EH (cell line): ENCODE measurements around the gene NT5DC4.
A peak's percentile ranks its signal among the peaks of the same experiment; 100 is the strongest.

Source experiments
- DNase-seq: peaks from one replicate; pipeline ENCODE4 v3.0.0-alpha.2; 2015; ENCODE audit warnings: low read depth

NT5DC4 gene

GRCh38 chr2:112755444-112755843 lies 34.6 kb downstream of the NT5DC4 start:
- DNase-seq, result no peak

DNA sequence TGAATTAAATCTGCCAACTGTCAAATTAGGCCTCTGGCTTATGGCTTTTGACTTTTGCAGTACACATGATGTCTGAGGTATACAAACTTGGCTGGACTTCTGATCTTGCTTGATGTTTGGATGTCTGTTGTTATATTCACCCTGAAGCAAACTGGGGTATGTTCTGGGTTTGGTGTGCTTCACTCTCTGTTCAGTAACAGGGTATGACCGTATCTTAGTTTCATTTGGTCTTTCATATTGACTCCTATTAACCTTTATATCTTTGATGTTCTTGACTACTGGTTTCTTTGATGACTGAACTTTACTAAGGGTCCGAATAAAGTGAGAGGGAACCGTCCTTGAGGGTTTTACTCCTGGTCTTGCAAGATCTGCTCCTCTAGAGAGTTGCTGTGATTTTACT lies 35.4 kb downstream of the NT5DC4 start:
- no peak for DNase-seq

DNA sequence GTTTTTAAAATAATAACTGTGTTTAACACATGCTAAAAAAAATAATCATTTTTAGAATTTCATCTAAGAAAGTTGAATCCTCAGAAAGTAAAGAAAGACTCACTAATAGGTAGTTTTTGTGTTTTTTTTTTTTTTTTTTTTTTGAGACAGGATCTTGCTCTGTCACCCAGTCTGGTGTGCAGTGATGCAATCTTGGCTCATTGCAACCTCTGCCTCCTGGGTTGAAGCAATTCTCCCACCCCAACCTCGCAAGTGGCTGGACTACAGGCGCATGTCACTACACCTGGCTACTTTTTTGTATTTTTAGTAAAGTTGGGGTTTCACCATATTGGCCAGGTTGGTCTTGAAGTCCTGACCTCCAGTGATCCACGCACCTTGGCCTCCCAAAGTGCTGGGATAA lies 36.4 kb downstream of the NT5DC4 start:
- peak; percentile 36 for DNase-seq

GRCh38 chr2:112758711-112759110 lies 37.9 kb downstream of the NT5DC4 start:
- DNase-seq, result peak; percentile 37

DNA sequence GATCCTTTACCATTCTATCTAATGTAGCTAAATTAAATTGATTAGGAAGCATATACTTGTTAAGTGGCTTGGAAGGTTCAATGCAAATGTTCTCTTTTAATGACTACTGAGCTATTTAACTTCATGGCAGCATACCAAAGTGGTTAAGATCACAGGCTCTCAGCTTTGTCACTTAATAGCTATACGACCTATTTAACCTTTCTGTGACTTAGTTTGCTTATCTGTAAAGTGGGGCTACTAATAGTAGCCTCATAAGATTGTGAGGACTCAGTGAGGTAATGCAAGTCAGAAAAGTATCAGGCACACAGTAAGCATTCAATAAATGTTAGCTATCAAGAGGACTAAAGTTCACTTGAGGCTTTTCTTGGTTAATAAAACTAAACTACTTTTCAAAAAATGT lies 39.3 kb downstream of the NT5DC4 start:
- no peak for DNase-seq

DNA sequence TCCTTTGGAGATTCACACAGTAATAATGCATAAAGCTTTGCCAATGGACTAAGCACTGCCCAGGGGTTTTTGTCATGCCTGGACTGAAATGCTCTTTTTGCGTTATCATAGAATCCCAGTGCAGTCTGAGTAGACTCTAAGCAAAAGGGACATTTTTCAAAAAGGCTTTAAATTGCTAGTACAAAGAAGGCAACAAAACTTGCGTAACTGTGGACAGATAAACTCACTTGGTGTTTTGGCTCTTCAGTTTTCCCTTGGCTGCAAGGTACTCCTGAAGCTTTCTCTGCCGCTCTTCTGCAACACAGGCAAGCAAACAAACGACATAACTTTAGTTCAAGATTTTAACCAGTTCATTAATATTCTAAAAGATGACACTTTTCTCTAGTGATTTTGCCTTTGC lies 41.5 kb downstream of the NT5DC4 start:
- DNase-seq, result no peak

GRCh38 chr2:112764071-112765044 lies 43.5 kb downstream of the NT5DC4 start, which contains the start of gene CKAP2L:
TSS of gene CKAP2L (minus strand) at chr2:112764609. CDS start at chr2:112764598, 11 bp downstream.
- peak; percentile 99 for DNase-seq

DNA sequence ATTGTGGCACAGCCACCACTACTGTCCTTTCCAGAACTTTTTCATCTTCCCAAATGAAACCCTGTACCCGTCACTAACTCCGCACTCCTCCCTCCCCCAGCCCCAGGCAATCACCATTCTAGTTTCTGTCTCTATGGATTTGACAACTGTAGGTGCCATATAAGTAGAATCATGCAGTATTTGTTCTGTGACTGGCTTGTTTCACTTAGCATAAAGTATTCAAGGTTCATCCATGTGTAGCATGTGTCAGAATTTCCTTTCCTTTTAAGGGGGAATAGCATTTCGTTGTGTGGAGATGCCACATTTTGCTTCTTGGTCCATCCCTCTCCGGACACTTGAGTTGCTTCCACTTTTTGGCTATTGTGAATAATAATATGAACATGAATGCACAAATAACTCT lies 44.4 kb downstream of the NT5DC4 start:
- no peak for DNase-seq

- DNase-seq, result peak; percentile 16
Measured at GRCh38 chr2:112767693-112768330, 47.0 kb downstream of the NT5DC4 start.

GRCh38 chr2:112768432-112768831 lies 47.6 kb downstream of the NT5DC4 start:
- DNase-seq, result peak; percentile 60

GRCh38 chr2:112772322-112772721 lies 51.5 kb downstream of the NT5DC4 start:
- no peak for DNase-seq

DNA sequence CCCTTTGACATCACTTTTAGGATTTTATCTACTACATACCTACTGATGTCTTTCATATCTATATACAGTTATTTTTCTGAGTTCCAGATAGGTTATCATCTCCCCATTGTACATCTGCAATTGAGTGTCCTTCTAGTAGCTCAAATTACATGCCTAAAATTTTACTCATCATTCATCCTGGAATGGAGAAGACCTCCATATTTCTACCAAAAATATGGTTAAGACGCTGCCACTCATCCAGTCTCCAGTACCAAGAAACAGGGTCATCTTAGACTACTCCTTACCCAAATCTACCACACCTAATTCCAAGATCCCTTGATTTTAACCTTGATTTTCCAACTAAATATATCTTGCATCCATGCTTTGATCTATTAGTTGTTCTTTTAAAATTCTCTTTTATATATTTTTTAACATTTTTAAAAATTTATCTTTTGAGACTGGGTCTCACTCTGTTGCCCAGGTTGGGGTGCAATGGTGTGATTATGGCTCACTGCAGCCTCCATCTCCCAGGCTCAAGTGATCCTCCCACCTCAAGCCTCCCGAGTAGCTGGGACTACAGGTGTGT lies 52.2 kb downstream of the NT5DC4 start:
- no peak for DNase-seq

DNA sequence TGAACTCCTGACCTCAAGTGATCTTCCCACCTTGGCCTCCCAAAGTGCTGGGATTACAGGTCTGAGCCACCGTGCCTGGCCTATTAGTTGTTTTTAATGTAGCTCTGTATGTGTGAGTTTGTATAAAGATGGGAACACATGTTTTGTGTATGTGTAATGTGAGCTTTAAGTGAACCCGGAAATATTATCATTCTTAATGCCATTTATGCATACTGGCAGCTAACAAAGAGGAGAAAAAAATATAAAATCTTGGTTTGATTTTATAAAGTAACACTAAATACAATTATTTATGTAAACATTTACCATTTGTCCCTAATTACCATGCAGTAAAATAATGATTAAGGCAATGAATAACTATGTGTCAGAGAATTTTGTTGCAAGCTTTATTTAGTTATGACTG lies 52.7 kb downstream of the NT5DC4 start:
- DNase-seq, result no peak

DNA sequence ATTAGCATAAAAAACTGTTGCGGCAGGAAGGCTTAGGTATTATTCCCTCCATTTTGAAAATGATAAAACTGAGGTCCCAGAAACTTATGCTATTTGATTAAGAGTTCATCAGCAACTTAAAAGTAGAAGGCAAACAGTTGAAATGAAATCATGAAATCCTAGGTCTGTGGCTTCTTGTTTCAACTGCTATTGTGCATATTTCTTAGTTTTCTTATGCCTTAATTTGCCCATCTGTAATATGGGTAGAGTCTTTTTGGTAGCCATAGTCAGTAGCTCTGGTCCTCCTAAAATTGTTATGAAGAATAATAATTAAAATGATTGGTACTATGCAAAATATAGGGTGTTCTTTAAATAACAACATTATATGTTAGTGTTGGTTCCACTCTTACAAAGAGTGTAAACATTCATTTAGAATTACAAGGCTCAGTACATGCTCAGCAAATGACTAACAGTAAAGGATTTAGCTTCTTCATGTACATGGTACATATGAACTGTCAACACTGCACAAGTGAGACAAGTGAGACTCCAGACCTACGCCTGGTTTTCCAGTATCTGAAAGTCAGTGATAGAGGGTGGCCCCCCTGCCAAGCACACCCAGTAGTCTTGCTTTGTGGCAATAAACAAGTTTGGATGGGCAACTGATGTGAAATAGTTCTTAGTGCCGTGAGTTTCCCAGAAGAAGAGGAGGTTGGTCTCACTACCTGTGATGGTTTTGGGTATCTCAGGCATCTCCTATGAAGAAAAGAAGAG lies 53.9 kb downstream of the NT5DC4 start:
- DNase-seq, result no peak

DNA sequence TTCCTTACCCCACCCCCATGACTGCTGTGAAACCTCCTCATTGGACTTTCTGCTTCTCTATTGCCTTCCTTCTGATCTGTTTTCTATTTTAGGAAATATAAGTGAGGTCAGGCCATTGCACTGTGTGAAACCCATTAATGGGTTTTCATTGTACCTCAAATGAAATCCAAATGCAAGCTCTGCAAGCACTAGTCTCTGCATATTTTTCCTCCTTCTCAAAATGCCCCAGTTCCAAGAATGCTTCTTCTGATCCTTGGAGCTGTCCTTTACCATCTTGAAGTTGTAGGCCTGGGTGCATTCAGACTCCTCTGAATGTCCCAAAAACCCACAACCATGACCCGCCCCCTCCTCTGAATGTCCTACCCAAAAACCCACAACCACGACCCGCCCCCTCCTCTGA lies 55.3 kb downstream of the NT5DC4 start:
- no peak for DNase-seq

DNA sequence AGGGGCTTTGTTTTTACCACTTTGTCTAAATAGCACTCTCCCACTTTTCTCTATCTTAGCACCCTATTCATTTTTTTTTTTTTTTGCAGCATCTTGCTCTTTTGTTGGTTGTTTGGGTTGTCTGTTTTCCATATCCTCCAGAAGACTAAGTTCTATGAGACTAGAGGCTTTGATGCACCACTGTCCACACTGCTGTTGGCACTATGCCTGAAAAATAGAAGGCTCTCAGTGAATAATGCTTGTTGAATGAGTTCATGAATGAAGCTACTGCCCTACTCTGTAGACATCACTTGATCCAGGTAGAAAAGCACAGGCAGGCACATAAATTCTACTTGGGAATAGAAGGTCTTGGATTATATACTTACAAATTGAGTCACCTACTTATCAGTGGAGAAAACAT lies 56.2 kb downstream of the NT5DC4 start:
- DNase-seq, result no peak

DNA sequence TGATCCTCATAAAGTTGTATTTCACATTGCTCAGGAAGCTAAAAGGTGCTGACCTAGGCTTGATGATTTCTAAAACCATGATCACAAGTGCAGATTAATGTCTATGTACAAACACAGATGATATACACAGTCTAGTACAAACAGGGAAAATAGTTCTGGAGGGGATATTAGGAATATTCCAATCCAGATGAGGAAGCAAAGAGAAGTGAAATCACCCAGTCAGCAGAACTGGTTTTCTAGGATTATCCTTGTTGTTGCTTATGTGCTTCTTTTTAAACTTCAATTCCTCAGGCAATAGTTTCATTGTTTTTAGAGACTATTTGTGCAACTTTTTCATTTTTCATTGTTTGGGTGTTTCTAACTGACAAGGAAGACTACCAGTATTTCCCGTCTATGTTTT lies 58.8 kb downstream of the NT5DC4 start:
- DNase-seq, result no peak

DNA sequence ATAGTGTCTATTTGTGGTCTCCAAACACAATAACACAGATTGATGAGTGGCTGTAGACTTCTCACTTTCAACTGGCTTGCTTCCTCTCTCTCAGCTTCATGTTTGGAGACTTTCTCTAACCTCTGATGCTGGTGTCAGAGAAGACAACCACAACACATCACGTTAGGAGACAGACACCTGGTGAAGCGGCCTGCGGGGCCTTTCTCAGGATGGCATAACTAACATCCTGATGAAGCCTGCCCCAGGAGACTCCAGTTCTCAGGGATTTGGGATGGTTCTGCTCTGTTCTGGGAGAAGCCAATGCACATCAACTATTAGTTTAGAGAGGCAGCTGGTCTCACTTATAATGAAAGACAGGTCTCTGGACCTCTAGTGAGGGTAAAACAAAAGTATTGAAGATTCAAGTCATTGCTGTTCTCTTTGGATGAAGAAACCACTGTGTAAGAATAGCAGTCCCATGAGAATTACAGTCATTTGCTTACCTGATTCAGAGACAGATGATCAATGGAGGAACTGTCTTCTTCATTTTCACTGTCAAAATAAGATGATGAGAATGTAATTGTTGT lies 61.5 kb downstream of the NT5DC4 start:
- no peak for DNase-seq

DNA sequence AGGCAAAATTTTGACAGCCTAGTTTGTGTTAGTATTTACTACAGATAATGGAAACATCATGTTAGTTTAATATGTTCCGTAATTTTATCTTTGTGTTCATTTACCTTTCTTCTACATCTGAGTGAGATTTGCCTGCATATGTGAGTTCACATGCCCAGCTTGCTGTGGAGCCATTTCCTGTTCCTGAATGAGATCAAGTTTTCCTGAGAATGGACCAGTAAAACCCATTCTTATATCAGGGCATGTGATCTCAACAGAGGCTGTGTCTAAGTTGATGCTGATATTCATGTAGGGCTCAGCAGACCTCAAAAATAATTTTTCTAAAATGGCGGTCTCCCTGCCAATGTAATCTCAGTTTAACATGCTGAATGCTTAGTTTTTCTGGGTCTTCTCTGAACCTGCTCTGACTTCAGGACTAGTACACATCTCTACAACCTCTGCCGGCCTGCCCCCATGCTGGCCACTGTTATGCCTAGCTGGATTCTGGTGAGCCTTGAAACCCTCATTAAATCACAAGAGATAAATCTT lies 62.4 kb downstream of the NT5DC4 start:
- DNase-seq, result no peak

DNA sequence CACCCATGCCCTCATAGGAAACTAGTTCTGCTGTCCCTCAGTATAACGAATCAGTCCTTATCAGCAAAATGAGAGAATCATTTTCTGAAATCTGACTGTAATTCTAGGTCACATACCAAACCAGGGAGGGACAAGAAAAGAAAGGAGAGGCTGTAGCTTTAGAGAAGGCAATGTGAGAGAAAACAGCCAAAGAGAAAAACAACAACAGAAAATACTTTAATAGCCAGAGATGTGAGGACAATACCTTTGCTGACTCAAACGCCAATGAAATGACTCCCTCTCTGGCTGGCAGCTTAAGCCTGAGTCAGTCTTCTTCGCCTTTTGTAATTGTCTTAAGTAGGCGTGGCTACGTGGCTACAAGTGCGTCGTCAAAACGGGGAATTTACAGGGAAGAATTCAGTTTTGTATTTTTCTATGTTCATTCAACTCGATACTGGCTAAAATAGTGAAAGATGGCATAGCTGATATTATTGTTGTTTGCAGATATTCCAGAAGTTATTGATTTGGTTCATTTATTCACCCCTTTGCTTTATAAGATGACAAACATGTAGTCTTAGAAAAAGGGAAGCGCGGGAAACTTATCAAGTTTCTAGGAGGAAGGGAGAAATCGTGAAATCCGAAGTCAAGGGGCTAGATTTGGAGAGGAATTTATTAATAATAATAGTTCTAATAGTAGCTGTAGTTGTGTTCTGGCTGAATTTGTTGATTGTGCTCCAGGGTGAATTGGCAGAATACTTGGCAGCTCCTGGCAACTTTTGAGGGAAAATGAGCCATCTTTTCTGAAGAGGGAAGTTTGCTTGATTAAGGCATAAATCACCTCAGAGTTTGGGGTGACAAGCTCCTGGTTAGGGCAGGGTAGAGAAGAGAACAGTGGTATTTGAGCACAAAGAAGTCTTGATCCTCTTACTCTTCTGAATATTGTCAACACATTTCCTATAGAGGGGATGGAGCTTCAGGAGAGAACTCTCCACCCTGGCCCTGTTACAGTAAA lies 63.7 kb downstream of the NT5DC4 start, which contains the start of gene IL1A:
Gene IL1A, minus strand, starts transcription at position 295 of the 991 bp plus-strand sequence. CDS start 723 bp downstream, outside the sequence.
- DNase-seq, result peak; percentile 70
